ENCODE data around the gene PDE7B.

- TF ChIP-seq, protein P1, sequence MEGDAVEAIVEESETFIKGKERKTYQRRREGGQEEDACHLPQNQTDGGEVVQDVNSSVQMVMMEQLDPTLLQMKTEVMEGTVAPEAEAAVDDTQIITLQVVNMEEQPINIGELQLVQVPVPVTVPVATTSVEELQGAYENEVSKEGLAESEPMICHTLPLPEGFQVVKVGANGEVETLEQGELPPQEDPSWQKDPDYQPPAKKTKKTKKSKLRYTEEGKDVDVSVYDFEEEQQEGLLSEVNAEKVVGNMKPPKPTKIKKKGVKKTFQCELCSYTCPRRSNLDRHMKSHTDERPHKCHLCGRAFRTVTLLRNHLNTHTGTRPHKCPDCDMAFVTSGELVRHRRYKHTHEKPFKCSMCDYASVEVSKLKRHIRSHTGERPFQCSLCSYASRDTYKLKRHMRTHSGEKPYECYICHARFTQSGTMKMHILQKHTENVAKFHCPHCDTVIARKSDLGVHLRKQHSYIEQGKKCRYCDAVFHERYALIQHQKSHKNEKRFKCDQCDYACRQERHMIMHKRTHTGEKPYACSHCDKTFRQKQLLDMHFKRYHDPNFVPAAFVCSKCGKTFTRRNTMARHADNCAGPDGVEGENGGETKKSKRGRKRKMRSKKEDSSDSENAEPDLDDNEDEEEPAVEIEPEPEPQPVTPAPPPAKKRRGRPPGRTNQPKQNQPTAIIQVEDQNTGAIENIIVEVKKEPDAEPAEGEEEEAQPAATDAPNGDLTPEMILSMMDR (IDR thresholded peaks at IDR 0.05): no peak
- TF ChIP-seq REST (IDR thresholded peaks at IDR 0.05; ENCODE audit: insufficient read depth in 1 of 2, low read depth in 2 of 2, low read length in 1 of 2): no peak
- no peak for TF ChIP-seq POLR2AphosphoS5 (IDR thresholded peaks at IDR 0.05; ENCODE audit: low read depth, low read length)
These were observed 170.8 kb downstream of the PDE7B start for GRCh38 chr6:136022224-136022874.

Data from Panc1 (cell line).